ENCODE data around the gene DOCK10.

Gene DOCK10

DNA sequence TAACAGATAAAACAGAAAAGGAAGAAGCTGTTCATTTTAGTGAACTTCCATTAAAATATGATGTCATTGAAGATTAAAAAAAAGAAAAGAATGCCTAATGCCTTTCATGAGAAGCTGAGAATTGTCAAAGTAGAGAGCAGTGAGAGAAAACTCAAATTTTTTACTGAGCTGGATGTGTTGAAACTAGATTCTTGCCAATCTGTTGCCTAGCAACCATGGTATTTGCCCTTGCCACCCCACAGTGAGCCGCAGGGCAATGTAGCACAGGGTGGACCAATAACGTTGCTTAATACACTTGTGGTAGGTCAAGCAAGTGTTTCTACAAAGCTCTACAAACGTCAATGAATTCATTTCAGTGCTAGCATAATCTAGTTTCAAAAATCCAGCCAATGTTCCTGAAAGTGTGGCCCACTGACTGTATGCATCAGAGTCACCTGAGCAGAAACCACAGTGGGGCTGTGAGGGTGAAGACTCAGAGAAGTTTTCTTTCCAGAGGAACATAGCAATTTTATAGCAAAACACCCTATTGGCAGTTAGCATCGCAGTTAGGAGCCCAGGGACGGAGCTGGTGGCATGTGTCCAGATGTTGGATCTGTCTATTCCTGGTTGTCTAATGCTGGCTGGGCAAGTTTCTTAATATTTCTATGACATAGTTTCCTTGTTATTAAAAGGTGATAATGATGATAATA, 132.2 kb downstream of the DOCK10 start:
- DNase-seq: peak; percentile 31

DNA sequence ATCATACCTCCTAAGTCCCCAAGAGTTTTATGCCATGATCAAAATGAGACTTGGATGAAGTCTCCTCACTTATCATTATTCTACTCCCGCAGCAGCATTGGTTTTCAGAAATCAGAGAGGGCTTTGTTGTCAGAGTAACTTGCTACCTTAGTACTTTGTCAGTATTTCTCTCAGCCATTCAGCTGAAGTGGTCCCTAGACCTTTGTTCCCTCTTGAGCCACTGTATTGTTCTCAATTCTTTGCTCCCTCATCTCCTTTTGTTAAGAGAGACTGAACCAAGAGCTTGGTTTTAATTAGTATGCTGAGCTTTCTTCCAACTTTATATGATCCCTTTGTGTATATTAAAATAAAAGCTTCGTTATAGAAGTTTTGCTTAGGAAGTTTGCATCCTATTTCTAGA, 133.4 kb downstream of the DOCK10 start:
- no peak for DNase-seq

DNA sequence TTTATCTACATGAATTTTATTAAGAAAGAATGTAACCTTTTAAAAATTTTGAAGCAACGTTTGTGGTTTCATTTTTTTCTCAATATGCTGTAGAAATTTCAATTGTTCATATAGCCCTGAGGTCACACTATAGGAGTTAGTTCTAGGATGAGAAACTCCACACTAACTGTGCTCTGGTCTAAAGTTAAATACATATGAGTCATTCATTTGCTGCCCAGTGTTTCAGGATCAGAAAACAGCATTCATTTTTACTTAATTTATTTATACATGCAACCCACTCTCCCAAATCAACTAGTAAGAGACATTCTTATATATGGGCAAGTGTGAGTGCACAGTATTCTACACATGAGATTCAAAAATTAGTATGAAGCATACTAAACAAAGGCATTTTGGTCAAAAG, 137.9 kb downstream of the DOCK10 start:
- no peak for DNase-seq

DNA sequence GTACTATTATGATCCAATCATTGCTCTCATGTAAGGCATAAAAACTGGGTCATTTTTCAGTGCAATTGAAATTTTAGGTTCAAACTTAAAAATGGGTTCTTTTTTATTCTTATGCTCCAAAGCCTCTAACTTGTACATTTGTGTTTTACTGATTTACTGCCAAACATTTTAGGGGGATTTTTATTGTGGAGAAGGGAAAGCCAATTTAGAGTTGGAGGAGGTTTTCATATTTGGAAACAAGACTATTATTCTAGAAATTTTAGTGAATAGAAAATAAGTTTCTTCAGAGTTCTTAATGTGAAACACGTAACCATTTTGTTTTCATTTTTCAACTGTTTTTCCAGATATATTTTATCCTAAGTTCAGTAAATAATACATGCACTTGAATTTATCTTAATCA, 138.6 kb downstream of the DOCK10 start:
- no peak for DNase-seq

DNA sequence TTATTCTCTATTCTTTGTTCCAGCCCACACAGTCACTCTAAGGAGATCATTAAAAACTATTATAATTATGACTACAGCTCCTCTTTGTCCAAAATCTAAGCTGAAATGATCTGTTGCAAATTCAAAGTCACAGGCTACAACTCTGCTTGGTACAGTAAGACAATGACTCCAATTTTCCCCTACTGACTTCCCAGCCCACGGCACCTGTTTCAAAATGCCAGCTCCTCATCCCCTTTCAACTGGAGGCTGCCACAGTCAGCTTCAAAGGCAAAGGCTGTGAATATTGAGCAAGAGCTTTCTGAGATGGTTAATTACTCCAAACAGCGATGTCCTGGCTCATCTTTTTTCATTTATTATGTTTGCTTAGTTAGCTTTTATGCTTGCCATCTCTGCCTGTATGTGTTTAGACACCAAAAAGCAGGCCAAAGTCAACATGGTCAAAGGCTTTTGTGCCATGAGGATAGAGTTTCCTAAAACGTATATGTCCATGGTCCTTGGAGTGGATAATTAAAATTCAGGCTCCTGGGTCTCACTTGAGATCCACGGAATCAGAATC, 141.1 kb downstream of the DOCK10 start:
- no peak for DNase-seq

DNA sequence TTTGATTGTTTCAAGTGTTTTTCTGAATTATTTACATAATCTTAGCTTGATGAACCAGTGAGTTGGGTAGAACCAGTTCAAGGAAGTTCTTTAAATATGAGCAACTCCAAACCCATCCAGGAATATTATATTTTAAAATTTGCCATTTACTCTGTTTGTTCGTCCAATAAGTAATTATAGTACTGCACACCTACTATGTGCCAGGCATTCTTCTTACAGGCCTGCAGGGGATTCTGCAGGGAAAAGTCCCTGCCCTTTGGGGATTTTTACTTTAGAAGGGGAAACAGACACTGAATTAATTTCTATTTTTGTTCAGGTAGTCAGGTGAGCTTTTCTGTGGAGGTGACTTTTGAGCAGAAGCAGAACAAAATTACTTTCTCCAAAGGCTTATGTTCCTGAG, 146.9 kb downstream of the DOCK10 start:
- DNase-seq: no peak

DNA sequence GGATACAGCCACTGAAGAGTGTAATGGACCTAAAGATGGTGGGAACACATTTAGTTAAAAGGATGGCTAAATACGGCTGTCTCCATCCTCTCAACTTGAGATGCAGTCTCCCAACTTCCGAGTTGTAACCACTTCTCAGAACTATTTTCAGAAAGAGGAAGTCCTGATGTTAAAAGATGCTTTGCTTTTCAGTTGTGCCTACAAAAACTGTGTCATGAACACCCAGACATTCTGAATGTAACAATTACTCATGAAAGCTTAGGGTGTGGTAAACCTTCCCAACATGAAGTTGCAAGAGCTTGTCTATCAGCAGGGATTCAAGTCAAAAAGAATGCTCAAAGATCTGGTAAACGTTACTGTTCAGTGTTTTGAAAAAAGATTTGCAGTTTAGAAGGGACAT, 147.9 kb downstream of the DOCK10 start:
- DNase-seq: no peak

DNA sequence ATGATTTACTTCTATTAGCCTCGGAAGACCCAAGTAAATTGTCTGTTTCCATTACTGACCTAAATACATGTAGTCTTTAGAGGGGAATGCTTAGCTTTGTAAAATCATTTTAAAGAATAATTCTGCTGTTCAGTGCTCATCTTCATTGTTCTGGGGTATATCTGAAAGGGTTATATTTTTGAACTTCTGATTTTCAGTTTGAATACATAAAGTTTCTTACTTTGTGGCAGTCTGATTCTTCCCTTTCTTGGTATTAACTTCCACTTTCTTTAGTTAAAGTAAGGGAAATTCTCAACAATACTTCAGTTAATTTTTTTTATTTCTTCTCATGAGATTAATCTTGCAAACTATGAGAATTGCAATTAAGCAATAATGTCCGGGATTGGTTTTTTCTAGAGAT, 148.4 kb downstream of the DOCK10 start:
- DNase-seq: no peak

DNA sequence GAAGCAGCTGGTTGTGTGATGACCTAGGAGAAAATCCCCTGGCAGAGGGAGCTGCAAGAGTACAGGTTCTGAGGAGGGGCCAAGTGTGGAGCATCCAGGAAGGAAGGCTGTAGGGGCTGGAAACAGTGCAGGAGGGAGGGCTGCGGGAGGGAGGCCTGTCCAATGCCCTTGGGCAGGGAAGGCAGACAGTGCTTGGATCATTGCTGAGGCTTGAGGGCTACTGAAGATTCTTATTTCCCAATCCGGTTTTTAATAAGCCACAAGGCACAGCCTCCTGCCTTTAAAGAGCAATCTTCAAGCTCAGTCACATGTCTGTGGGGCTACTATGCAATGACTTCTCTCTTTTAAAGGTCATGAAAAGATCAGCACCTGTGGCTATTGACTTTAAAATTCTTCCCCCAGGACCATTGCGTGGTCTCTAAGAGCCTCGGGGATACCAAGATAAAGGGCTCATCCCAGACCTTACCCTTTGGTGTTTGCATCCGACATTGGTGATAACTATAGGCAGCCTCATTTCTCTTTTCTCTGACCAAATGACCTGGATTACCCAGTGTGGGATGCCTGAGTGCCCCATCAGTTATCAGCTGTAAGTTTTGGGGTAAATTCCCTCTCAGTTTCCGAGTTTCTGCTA, 149.6 kb downstream of the DOCK10 start:
- no peak for DNase-seq

DNA sequence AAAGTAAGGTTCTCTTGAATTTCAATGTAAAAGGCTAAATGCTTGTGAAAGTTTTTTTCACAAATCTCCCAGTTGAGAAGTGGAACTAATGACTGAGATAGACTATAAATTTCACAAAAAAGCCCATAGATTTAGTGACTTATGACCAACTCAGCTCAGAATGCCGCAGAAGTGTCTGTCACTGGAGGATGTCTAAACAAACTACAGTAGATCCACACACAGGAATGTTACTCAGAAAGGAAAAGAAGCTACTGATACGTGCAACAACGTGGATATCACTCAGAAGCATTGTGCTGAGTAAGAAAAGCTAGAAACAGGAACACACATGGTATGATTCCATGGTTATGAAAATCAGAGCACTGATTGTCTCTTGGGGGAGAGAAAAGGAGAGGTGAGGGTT, 151.9 kb downstream of the DOCK10 start:
- DNase-seq: no peak

DNA sequence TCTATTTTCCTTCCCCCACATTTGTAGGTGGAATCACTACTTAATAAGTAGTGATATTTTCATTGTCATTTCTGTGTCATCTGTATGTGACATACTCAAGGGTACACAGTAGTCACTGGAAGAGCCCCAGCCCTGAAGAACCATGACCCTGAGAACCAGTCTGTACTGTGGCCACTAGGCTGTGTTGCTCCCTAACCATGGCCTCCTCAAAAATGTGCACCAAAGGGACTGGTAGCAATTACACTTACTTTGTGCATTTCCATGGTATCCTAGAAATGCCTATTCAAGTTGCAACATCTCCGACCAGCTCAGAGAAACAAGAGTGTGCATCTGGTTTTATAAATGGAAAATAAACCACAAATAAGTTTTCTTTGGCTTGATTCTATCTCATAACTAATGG, 155.1 kb downstream of the DOCK10 start:
- no peak for DNase-seq

DNA sequence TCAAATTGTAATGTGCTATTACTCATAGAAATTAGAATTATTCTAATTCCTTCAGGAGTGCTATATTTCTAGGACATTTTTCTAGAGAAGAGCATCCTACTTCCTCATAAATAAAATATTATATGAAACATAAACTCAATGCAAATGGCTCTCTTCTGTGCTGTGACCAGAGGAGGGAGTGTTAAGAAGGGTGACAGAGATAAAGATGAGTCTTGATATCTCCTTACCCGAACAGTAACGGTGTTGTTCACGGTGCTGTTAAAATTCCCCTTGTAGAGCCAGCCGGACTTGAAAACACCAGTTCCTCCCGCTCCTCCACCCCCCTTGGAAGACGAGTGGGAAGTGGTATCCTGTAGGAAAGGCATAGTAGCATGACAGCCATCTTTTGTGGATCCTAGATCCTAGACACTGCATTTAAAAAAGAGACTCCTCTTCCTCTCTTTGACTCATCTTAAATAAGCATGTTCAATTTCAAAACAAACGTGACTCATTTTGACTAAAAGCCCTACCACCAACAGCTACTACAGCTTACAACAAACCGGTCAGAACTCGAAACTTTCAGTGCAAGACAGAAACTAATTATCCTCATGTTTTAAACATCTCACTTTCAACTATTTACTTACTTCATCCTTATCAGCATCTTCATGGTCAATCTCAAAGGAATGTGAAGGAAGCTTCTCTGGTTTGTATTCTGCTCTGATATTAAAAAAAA, 156.3 kb downstream of the DOCK10 start:
- peak; percentile 21 for DNase-seq

DNA sequence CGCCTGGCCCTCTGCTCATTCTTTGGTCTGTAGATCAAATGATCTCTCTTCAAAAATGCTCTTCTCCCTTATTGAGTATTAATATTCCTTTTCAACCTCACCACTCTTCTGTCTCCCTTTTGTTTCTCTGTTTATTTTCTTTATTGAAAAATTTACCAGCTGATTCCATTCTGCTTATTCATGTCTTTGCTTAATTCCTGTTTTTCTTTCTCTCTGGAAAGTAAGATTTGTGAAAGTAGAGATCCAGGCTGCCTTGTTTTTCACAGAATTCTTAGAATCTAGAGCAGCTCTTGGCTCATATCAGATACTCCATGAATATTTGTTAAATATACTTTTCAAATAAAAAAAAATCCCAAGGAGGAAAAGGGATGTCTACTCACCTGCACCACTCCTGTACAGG, 157.0 kb downstream of the DOCK10 start:
- DNase-seq: no peak

DNA sequence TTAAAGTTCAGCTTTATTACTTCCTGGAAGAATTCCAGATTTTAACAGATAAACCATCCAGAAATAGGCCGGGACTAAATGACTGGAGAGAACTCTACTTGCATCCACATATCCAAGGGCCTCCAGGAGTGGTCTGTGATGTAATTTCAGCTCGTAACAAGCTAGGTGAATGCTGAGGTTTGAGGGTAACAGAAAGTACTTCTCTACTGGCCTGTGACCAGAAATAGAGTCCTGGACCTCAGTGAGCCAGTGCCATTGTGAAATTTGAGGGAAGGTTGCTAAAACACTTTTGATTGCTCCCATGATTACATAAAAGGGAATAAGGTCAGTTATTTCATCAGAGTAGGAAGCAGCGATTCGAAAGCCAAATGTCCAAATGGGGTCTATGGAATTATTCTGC, 158.1 kb downstream of the DOCK10 start:
- DNase-seq: no peak

DNA sequence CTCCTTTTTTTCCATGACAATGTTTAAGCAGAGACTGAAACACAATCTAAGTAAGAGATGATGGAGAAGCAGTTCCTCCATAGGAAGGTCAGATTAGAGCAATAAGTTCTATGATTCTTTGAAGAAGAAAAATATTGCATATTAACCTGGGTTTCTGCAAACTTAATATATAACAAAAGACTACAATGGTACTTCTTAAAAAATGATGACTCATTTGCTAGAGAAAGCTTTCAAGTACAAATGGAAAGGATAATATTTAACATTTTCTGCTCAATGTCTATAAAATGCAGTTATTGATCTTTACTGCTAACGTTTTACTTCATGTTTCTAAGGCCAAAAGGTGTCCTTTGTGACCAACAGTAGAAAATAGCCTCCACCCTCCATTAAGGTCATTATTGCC, 158.6 kb downstream of the DOCK10 start:
- DNase-seq: no peak

DNA sequence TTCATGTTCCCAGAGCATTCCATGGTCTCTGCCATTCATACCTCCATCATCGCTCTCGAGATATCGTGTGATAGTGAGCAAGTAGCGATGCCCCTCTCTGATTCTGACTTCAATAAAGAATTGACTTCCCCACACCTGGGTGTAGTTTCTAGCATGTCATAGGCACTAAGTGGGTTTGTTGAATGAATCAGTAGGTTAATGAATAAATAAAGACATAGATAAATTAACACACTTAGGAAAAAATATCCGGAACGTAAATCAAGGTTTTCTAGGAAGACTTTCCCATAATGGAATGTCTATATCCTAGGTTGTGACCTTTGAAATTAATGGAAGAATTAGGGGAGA, 159.1 kb downstream of the DOCK10 start:
- DNase-seq: no peak

DNA sequence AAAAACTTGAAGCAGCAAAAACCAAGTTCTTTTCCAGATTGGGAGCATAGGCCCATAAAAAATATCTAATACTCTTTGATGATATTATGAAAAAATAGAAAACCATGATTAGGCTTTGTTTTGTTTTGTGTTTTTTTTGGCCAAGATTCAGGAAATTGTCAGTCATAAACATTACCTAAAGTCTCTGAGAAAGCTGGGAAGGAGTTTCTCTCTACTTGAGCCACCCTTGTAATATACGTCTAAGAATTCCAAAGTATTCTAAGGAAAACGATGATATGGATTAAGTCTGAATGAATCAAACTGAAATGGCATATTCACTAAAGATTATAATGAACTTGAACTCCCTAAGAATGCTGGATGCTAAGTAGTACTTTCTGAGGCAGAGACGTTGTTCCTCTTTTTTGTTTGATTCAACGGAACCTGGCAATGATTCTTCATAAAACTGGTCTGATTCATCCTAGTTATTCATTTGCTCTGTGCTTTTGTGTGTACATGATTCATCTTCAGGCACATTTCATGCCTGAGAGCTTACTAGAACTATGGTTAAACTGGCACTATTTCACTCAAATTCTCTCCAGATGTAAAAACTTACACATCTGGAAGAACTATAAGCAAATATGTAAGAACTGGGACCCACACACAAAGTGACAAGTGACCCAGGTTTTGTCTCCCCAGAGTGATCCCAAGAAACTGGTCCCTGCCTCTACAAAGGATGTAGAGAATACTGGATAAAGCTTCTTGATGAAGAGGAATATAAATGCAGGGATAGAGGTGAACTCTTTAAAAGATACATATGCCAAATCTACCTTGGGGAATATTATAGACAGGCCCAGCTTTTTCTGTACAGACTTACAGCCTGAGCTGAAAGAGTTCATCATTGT, 159.7 kb downstream of the DOCK10 start:
- DNase-seq: peak; percentile 12

DNA sequence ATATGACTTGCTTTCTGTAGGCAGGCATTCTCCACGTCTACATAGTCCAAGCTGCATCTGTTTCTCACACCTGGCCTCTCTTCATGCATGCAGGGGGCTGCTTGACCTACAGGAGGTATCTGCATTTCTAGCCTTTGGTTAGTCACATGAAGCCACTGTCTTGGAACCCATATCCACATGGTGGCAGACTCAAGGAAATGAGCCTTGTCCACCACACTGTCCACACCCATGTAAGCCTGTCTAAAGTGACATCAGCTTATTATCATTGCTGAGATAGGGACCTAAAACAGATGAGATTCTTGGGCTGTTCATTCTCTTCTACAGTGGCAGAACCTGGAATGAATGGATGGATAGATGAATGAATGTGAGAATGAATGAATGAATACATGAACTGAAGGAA, 160.4 kb downstream of the DOCK10 start:
- no peak for DNase-seq

DNA sequence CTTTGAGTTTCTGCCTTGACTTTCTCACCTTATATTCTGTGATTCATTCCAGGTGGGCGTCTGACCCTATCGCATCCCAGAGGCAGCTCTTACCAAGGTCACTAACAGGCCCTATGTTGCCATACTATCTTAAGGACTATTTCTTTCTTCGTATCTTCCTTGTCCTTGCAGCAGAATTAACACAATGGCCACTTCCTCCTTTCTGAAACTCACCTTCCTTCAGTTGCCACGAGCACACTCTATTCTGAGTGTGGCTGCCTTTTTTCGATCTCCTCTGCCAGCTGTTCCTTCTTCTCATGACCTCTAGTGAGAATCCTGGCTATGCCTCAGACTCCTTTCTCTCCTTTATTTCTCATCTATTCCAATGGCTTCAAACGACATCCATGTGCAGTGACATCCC, 165.7 kb downstream of the DOCK10 start:
- no peak for DNase-seq

DNA sequence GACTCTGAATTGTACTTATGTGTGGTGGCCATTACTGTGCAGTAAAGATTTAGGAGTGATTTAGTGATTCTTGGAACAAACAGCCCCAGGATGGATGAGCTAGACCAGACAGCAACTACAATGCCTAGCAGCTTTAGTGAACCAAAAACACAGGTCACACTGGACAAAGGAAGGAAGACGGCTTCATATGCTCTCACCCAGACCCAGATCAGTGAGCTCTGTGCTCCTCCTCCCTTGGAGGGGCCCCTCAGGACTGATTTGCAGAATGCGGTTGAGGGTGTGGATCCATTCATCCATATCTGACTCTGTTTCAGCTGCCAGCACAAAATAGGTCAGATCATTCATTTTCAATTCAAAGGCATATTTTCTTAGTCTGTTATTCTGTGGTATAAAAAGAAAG, 166.4 kb downstream of the DOCK10 start:
- no peak for DNase-seq

DNA sequence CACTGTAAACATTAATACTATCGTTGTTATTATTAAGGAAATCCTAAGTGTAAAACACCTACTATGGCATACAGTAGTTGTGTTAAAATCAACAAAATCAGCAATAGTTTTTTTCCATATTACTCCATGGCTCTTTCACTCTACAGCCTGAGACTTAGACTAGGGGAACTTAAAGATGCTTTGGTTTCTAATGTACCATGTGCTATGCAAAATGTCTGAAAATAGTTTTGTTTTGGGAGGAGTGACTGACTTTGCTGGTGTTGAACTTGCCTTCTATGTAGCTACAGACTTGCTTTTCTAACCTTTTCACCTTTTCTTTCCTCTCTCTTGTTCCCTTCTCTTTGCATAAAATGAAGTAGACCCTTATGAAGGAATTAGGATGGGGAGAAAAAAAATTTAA, 167.1 kb downstream of the DOCK10 start:
- no peak for DNase-seq

DNA sequence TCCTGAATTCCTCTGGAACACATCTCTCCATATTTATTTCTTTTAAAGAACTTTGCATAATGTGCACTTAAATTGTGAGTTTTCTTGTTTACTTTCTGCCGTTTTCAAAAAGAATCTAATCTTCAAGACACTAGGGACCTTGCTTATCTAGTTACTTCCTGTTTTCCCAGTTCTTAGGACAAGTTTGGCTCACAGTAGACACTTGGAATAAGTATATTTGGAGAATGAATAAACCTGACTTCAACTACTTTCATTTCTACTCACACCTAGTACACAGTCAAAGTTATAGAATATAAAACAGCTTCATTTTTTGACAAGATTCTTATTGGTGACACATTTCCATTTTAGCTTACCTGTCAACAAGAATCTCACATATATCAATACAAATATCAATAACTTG, 170.5 kb downstream of the DOCK10 start:
- DNase-seq: no peak

DNA sequence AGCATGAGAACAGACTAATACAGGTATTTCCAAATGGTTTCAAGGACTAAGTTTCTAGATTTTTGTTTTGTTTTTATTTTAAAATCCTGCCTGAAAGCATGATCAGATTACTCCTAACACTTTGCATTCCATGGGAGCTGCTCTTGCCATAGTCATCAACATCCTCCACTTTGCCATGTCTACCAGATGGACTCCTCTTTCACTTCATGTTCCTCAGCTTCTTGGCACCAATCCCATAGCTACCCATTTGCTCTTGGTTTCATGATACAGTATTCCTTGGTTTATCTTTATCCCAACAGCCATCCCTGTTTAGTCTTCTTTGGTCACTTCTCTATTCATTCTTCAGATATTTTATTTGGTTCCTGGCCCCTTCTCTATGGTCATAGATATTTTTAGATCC, 171.9 kb downstream of the DOCK10 start:
- DNase-seq: no peak

All from DMS53 (cell line).